Ishikawa (cell line): Measurements from ENCODE around the gene TBCD.

Source experiments
- CEBPB ChIP-seq: IDR thresholded peaks from 2 replicates; pipeline ENCODE4 v1.6.1; 2012
- CREB1 ChIP-seq: IDR thresholded peaks from 2 replicates; pipeline ENCODE4 v1.6.1; 2012; ENCODE audit warnings: low read depth
- EGR1 ChIP-seq: IDR thresholded peaks from 2 replicates; pipeline ENCODE4 v1.6.1; 2012
- EP300 ChIP-seq: IDR thresholded peaks from 2 replicates; pipeline ENCODE4 v1.6.1; 2012; ENCODE audit warnings: borderline replicate concordance
- FOXM1 ChIP-seq: IDR thresholded peaks from 2 replicates; pipeline ENCODE4 v1.6.1; 2012; ENCODE audit warnings: low read depth, borderline replicate concordance
- NFIC ChIP-seq: IDR thresholded peaks from 2 replicates; pipeline ENCODE4 v1.6.1; 2012
- RAD21 ChIP-seq: IDR thresholded peaks from 2 replicates; pipeline ENCODE4 v1.6.1; 2012; ENCODE audit warnings: low read depth
- REST ChIP-seq: IDR thresholded peaks from 2 replicates; pipeline ENCODE4 v1.6.1; 2012; ENCODE audit warnings: low read depth, mild to moderate bottlenecking
- TAF1 ChIP-seq: IDR thresholded peaks from 2 replicates; pipeline ENCODE4 v1.6.1; 2012; ENCODE audit warnings: low read depth, mild to moderate bottlenecking
- TCF12 ChIP-seq: IDR thresholded peaks from 2 replicates; pipeline ENCODE4 v1.6.1; 2012; ENCODE audit warnings: low read depth
- TEAD4 ChIP-seq: IDR thresholded peaks from 2 replicates; pipeline ENCODE4 v1.6.1; 2012
- USF1 ChIP-seq: IDR thresholded peaks from 2 replicates; pipeline ENCODE4 v1.6.1; 2012
- YY1 ChIP-seq: IDR thresholded peaks from 2 replicates; pipeline ENCODE4 v1.6.1; 2012; ENCODE audit warnings: low read depth
- ZBTB7A ChIP-seq: IDR thresholded peaks from 2 replicates; pipeline ENCODE4 v1.6.1; 2012; ENCODE audit warnings: low read depth
- TF ChIP-seq, protein P1 (sequence below): IDR thresholded peaks from 2 replicates; pipeline ENCODE4 v1.6.1; 2012

The TBCD gene

DNA sequence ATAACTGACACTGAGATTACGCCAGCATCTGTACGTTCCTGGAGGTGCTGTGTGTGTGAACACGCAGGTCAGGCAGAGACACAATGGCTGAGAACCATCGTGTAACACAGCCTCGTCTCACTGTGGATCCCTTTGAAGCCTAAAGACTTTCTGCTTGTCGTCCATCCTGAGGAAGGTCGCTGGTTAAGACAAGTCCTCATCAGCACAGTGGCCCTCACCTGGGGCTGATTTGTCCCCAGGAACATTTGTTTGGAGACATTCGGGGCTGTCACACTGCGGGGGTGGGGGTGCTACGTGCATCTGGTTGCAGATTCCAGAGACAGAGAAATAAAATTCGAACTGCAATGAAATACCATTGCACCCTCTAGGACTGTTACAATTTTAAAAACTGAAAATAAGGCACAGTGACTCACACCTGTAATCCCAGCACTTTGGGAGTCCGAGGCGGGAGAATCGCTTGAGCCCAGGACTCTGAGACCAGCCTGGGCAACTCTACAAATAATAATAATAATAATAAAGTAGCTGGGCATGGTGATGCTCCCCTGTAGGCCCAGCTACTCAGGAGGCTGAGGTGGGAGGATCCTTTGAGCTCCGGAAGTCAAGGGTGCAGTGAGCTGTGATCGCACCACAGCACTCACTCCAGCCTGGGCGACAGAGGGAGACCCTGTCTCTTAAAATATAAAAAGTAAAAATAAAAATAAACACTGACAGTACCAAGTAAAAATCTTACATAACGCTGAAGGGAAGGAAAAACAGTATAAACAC lies 215.6 kb downstream of the TBCD start:
- no peak for TF ChIP-seq CEBPB
- TF ChIP-seq REST: no peak
- TF ChIP-seq NFIC: no peak
- no peak for TF ChIP-seq EGR1
- TF ChIP-seq, protein P1, sequence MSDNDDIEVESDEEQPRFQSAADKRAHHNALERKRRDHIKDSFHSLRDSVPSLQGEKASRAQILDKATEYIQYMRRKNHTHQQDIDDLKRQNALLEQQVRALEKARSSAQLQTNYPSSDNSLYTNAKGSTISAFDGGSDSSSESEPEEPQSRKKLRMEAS: no peak
- TF ChIP-seq TCF12: no peak
- TF ChIP-seq YY1: no peak
- TF ChIP-seq TAF1: no peak
- no peak for TF ChIP-seq FOXM1
- no peak for TF ChIP-seq ZBTB7A
- no peak for TF ChIP-seq USF1
- TF ChIP-seq CREB1: no peak
- TF ChIP-seq TEAD4: no peak
- no peak for TF ChIP-seq EP300
- TF ChIP-seq RAD21: no peak

DNA sequence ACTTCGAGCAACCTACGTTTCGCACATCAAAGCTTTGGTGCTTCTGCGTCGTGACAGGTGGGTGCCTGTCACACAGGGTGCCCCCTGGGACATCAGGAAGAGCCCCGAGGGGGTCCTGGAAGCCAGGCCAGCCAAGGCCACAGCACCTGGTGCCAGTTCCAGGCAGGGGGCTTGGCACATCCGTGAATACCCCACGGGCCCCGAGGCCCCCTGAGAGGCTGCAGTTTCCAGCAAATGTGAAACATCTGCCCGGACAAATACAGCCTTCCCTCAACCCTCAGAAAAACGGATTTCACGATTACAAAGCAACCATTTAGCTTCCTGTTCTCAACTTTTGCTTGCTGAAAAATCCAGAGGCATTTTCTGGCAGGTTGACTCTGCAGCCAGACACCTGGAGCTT lies 218.2 kb downstream of the TBCD start:
- TF ChIP-seq YY1: no peak
- no peak for TF ChIP-seq TAF1
- TF ChIP-seq, protein P1: no peak
- no peak for TF ChIP-seq CEBPB
- TF ChIP-seq USF1: no peak

- no peak for TF ChIP-seq USF1
- TF ChIP-seq CREB1: no peak
- no peak for TF ChIP-seq YY1
- no peak for TF ChIP-seq CEBPB
- TF ChIP-seq TCF12: no peak
- TF ChIP-seq REST: no peak
- TF ChIP-seq FOXM1: no peak
- TF ChIP-seq EGR1: no peak
- TF ChIP-seq RAD21: no peak
- TF ChIP-seq, protein P1: no peak
- no peak for TF ChIP-seq TEAD4
- no peak for TF ChIP-seq TAF1
- TF ChIP-seq NFIC: no peak
- no peak for TF ChIP-seq ZBTB7A
Measured at GRCh38 chr17:82970818-82971590, 219.1 kb downstream of the TBCD start.

GRCh38 chr17:82972836-82973372 lies 221.0 kb downstream of the TBCD start:
- TF ChIP-seq YY1 (no peak), TCF12 (no peak), USF1 (no peak), NFIC (no peak), CREB1 (no peak), TAF1 (no peak), CEBPB (no peak), TEAD4 (no peak), REST (no peak), RAD21 (no peak), FOXM1 (no peak), ZBTB7A (no peak), EP300 (no peak), EGR1 (no peak)
- TF ChIP-seq, protein P1: no peak
